Germinal center (tissue), 1 donor: ENCODE measurements around the gene IGFBP5.

ENCODE experiments used
- DNase-seq: peaks from one replicate; pipeline ENCODE4 v3.0.0; 2012; ENCODE audit warnings: mixed read lengths, low spot score

The IGFBP5 gene

GRCh38 chr2:216643986-216644659 lies 51.2 kb downstream of the IGFBP5 start:
- no peak for DNase-seq

GRCh38 chr2:216637472-216637871 lies 57.9 kb downstream of the IGFBP5 start:
- no peak for DNase-seq

- no peak for DNase-seq
Measured at GRCh38 chr2:216636551-216637450, 58.5 kb downstream of the IGFBP5 start.

GRCh38 chr2:216635701-216636550 lies 59.4 kb downstream of the IGFBP5 start:
- DNase-seq: no peak

GRCh38 chr2:216635171-216635570 lies 60.2 kb downstream of the IGFBP5 start:
- no peak for DNase-seq

GRCh38 chr2:216634370-216635148 lies 60.8 kb downstream of the IGFBP5 start:
- no peak for DNase-seq

- no peak for DNase-seq
Measured at GRCh38 chr2:216633616-216634369, 61.6 kb downstream of the IGFBP5 start.

GRCh38 chr2:216632952-216633615 lies 62.3 kb downstream of the IGFBP5 start, which contains the start of gene IGFBP2:
TSS of gene IGFBP2 (plus strand) at chr2:216633420. CDS start at chr2:216633524, 104 bp downstream.
- DNase-seq: peak; percentile 32

- no peak for DNase-seq
Measured at GRCh38 chr2:216632346-216632951, 62.9 kb downstream of the IGFBP5 start.

- no peak for DNase-seq
Measured at GRCh38 chr2:216629784-216630183, 65.6 kb downstream of the IGFBP5 start.

GRCh38 chr2:216626875-216627245 lies 68.5 kb downstream of the IGFBP5 start:
- no peak for DNase-seq

- no peak for DNase-seq
Measured at GRCh38 chr2:216626168-216626874, 69.0 kb downstream of the IGFBP5 start.

- no peak for DNase-seq
Measured at GRCh38 chr2:216624251-216624650, 71.1 kb downstream of the IGFBP5 start.

- DNase-seq: no peak
Measured at GRCh38 chr2:216622526-216622925, 72.8 kb downstream of the IGFBP5 start.
